Endothelial cell of umbilical vein (primary cell): ENCODE results near the gene ZNF407. TPM values are rescaled to one million over a fixed set of nuclear protein-coding genes. Genes with fewer than 3 reads are reported as not detected.

Experiments
- BruUV-seq: library from RNA; stranded (reverse); fragments of 400-500 nt; replicated peaks from 2 replicates; lab custom pipeline; 2021; lab: Mats Ljungman, UMichigan
- CTCF ChIA-PET: fragments of 300-600, 350-600 bp; sonication (Branson Sonifier 250); formaldehyde crosslinking; loops from one replicate; lab custom pipeline; 2021; ENCODE audit warnings: antibody characterized with exemption, inconsistent platforms; lab: Charles Lee
- POLR2A ChIA-PET: fragments of 300-600, 350-600 bp; sonication (Branson Sonifier 250); formaldehyde crosslinking; loops from one replicate; lab custom pipeline; 2021; ENCODE audit warnings: antibody characterized with exemption, inconsistent platforms; lab: Charles Lee
- DNase-seq: peaks from one replicate; pipeline ENCODE4 v3.0.0-alpha.2; 2011; ENCODE audit warnings: low read depth, low spot score
- FAIRE-seq: peaks from 2 replicates; lab custom pipeline; 2011; peaks lifted over from hg19 to GRCh38; lab: Jason Lieb, UNC
- H2AFZ ChIP-seq: 2 replicates; pipeline ENCODE4 v1.6.0; 2012; ENCODE audit warnings: low read depth, low read length, control low read depth, inconsistent platforms
- H3K27ac ChIP-seq: 2 replicates; pipeline ENCODE4 v1.5.1; 2011; ENCODE audit warnings: low read depth, mild to moderate bottlenecking, control low read depth, low read length, moderate library complexity; ENCODE audit not compliant: insufficient read depth
- H3K27me3 ChIP-seq, 2 experiments: 2 replicates each; pipeline versions ENCODE4 v1.6.0 to v1.6.1; 2011; ENCODE audit warnings: low read length in 2 of 2, mixed read lengths in 1 of 2; ENCODE audit not compliant: control insufficient read depth in 2 of 2, insufficient read depth in 2 of 2
- H3K36me3 ChIP-seq, 2 experiments: 2 replicates in 1 of 2; 3 replicates in 1 of 2; pipeline ENCODE4 v1.5.1; 2011; ENCODE audit warnings: low read length in 2 of 2, mild to moderate bottlenecking in 1 of 2, moderate library complexity in 1 of 2; ENCODE audit not compliant: control insufficient read depth in 2 of 2, insufficient read depth in 2 of 2; ENCODE audit errors: extremely low read depth in 1 of 2
- H3K4me1 ChIP-seq: 3 replicates; pipeline ENCODE4 v1.5.1; 2011; ENCODE audit warnings: mild to moderate bottlenecking, low read length; ENCODE audit not compliant: control insufficient read depth, insufficient read depth; ENCODE audit errors: extremely low read depth
- H3K4me2 ChIP-seq: 2 replicates; pipeline ENCODE4 v1.6.1; 2011; ENCODE audit warnings: low read length, control low read depth, mixed read lengths; ENCODE audit not compliant: insufficient read depth
- H3K4me3 ChIP-seq, 3 experiments: fragments of 200-600 bp in 1 of 3; sonication (generic), shearing (Covaris generic) in 1 of 3; replicated peaks in 1 of 3; 2 replicates each; pipeline ENCODE4 v1.5.1; 2011 to 2016; ENCODE audit warnings: control low read depth in 3 of 3, low read length in 3 of 3, mild to moderate bottlenecking in 2 of 3, inconsistent platforms in 1 of 3, low read depth in 1 of 3, moderate library complexity in 1 of 3; ENCODE audit not compliant: insufficient read depth in 1 of 3
- H3K79me2 ChIP-seq: 2 replicates; pipeline ENCODE4 v1.6.0; 2012; ENCODE audit warnings: low read length, inconsistent platforms; ENCODE audit not compliant: control insufficient read depth, insufficient read depth
- H3K9ac ChIP-seq: replicated peaks from 2 replicates; pipeline ENCODE3; 2011; ENCODE audit warnings: low read length, control low read depth; ENCODE audit not compliant: insufficient read depth; ENCODE audit errors: extremely low read depth
- H3K9me1 ChIP-seq: replicated peaks from 3 replicates; pipeline ENCODE4 v1.6.0; 2011; ENCODE audit warnings: mild to moderate bottlenecking, low read length; ENCODE audit not compliant: control insufficient read depth, insufficient read depth; ENCODE audit errors: extremely low read depth
- H3K9me3 ChIP-seq: replicated peaks from 2 replicates; pipeline ENCODE4 v1.5.1; 2012; ENCODE audit warnings: low read length, inconsistent platforms; ENCODE audit not compliant: control insufficient read depth, insufficient read depth
- H4K20me1 ChIP-seq: replicated peaks from 2 replicates; pipeline ENCODE3; 2011; ENCODE audit warnings: mild to moderate bottlenecking, low read length; ENCODE audit not compliant: control insufficient read depth, insufficient read depth; ENCODE audit errors: extremely low read depth
- EZH2 ChIP-seq: IDR thresholded peaks from 2 replicates; pipeline ENCODE4 v1.6.1; 2012; ENCODE audit warnings: borderline replicate concordance, low read depth, mild to moderate bottlenecking, moderate library complexity, low read length, inconsistent platforms; ENCODE audit not compliant: severe bottlenecking
- FOS ChIP-seq: IDR thresholded peaks from 2 replicates; pipeline ENCODE4 v1.6.1; 2011; ENCODE audit warnings: mild to moderate bottlenecking, low read length, moderate library complexity, borderline replicate concordance; ENCODE audit not compliant: insufficient read depth
- GATA2 ChIP-seq: IDR thresholded peaks from 2 replicates; pipeline ENCODE4 v1.7.0; 2011; ENCODE audit warnings: low read depth, mild to moderate bottlenecking, moderate library complexity, mixed read lengths, low read length; ENCODE audit not compliant: insufficient read length, insufficient read depth
- JUN ChIP-seq: IDR thresholded peaks from 2 replicates; pipeline ENCODE4 v1.6.1; 2011; ENCODE audit warnings: borderline replicate concordance, low read depth; ENCODE audit not compliant: insufficient read length, insufficient read depth
- MAX ChIP-seq: IDR thresholded peaks from 2 replicates; pipeline ENCODE4 v1.6.1; 2011; ENCODE audit not compliant: insufficient read depth, insufficient read length
- MYC ChIP-seq: IDR thresholded peaks from one replicate; pipeline ENCODE4 v1.6.1; 2011; ENCODE audit warnings: mild to moderate bottlenecking, low read depth, low read length
- POLR2A ChIP-seq: IDR thresholded peaks from 2 replicates; pipeline ENCODE4 v1.6.1; 2012; ENCODE audit warnings: low read depth, mild to moderate bottlenecking, control low read depth, low read length
- POLR2AphosphoS5 ChIP-seq: IDR thresholded peaks from 2 replicates; pipeline ENCODE4 v1.6.1; 2012; ENCODE audit warnings: low read depth, mild to moderate bottlenecking, control low read depth, low read length, moderate library complexity; ENCODE audit not compliant: insufficient read depth
- dilution Hi-C: fragments of 300-500 bp; cut with MboI; formaldehyde crosslinking; loops from one replicate; pipeline ENCODE4 v1.15.0; 2019; ENCODE audit warnings: low sequenced_read_pairs; ENCODE audit not compliant: extremely low pct_ligation_motif_present
- intact Hi-C: fragments of 100-400 bp; cut with micrococcal nuclease; formaldehyde crosslinking; loops from one replicate; pipeline ENCODE4 v1.10.0; 2022
- polyA plus RNA-seq, 4 experiments: library from polyadenylated mRNA; depleted of rRNA in 3 of 4; stranded (reverse) in 3 of 4; unstranded in 1 of 4; fragments of >200 nt; gene quantifications; 2 replicates each; pipeline versions ENCODE4 v1.2.1 to v1.2.3, GENCODE V29; 2011 to 2012; ENCODE audit warnings: missing spikeins in 1 of 4
- total RNA-seq: library from RNA; stranded (reverse); gene quantifications from 2 replicates; pipeline ENCODE4 v1.2.3, GENCODE V29; 2021
- TF ChIP-seq, protein P1 (sequence below), 2 donors: IDR thresholded peaks; 1 replicate in 1 of 2; 2 replicates in 1 of 2; pipeline ENCODE4 v1.5.1; 2011; ENCODE audit warnings: low read length in 2 of 2, mild to moderate bottlenecking in 2 of 2, moderate library complexity in 2 of 2, control low read depth in 1 of 2, inconsistent platforms in 1 of 2, low read depth in 1 of 2; ENCODE audit not compliant: insufficient read depth in 1 of 2; ENCODE audit errors: extremely low read depth in 1 of 2

ZNF407 gene
- total and polyA plus RNA-seq, 2 donors (not counting 3 experiments of a cell fraction or from before 2014, with no cell fraction given), result 3.8 to 20.1 TPM

DNA sequence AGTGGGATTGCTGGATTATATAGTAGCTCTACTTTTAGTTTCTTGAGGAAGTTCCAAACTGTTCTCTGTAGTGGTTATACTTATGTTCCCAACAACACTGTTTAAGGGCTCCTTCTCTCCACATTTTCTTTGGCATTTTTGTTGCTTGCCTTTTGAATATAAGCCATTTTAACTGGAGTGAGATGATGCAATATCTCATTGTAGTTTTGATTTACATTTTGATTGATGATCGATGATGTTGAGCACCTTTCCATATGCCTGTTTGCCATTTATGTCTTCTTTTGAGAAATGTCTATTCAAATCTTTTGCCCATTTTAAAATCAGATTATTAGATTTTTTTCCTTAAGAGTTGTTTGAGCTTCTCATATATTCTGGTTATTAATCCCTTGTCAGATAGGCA is 368.0 kb downstream of the ZNF407 start:
- intact Hi-C loops (loop anchor here (10.0 kb wide), 1 partner anchor 509 kb away; no protein-coding TSS in a partner anchor), dilution Hi-C loops (no loop called here)
- Histone ChIP-seq H3K9me3 (no peaks in the 10 kb centered on the region), H3K4me2 (no peak overlapping the region), H3K27ac (no peak overlapping the region), H3K27me3 (no peaks in the 10 kb centered on the region), H3K4me3 (no peak overlapping the region), H3K36me3 (no peaks in the 10 kb centered on the region), H3K9ac (no peak overlapping the region), H4K20me1 (no peaks in the 10 kb centered on the region), H3K79me2 (no peaks in the 10 kb centered on the region), H2AFZ (no peak overlapping the region), H3K9me1 (no peaks in the 10 kb centered on the region), H3K4me1 (no peaks in the 10 kb centered on the region)
- TF ChIP-seq MYC, result no peak
- TF ChIP-seq, protein P1, sequence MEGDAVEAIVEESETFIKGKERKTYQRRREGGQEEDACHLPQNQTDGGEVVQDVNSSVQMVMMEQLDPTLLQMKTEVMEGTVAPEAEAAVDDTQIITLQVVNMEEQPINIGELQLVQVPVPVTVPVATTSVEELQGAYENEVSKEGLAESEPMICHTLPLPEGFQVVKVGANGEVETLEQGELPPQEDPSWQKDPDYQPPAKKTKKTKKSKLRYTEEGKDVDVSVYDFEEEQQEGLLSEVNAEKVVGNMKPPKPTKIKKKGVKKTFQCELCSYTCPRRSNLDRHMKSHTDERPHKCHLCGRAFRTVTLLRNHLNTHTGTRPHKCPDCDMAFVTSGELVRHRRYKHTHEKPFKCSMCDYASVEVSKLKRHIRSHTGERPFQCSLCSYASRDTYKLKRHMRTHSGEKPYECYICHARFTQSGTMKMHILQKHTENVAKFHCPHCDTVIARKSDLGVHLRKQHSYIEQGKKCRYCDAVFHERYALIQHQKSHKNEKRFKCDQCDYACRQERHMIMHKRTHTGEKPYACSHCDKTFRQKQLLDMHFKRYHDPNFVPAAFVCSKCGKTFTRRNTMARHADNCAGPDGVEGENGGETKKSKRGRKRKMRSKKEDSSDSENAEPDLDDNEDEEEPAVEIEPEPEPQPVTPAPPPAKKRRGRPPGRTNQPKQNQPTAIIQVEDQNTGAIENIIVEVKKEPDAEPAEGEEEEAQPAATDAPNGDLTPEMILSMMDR (IDR thresholded peaks at IDR 0.05; ENCODE audit: extremely low read depth in 1 of 2, insufficient read depth in 1 of 2, low read depth in 1 of 2, low read length in 2 of 2), result no peak
- TF ChIP-seq MAX, result no peak
- TF ChIP-seq POLR2A, result no peak
- no peak for TF ChIP-seq EZH2
- no peak for TF ChIP-seq FOS
- TF ChIP-seq GATA2, result no peak
- TF ChIP-seq JUN, result no peak
- no peak for TF ChIP-seq POLR2AphosphoS5
- ChIA-PET POLR2A (no interaction called here), CTCF (no interaction called here)
- BruUV-seq, result no TSS peak
- DNase-seq (no peak), FAIRE-seq (no peak)
